Measurements from ENCODE around the gene HNRNPCL1.
"Not testable (repeated sequence)": the region's sequence is repeated elsewhere in the genome, so short reads cannot be mapped to it uniquely, and the experiment has no call there.

Gene HNRNPCL1

GRCh38 chr1:12848620-12849019 is at the start of gene HNRNPCL1:
Gene HNRNPCL1, minus strand, starts transcription at chr1:12848720. Its CDS starts 431 bp downstream, at chr1:12848289.
- DNase-seq (ENCODE audit: low read depth): not testable (repeated sequence)

- not testable (repeated sequence) for DNase-seq (ENCODE audit: low read depth)
These were observed 49.6 kb upstream of the HNRNPCL1 start, which contains the start of gene PRAMEF10 for GRCh38 chr1:12898170-12898569. Gene PRAMEF10, minus strand, starts transcription at chr1:12898270. Its CDS starts 2,423 bp downstream, at chr1:12895847.

GRCh38 chr1:12886101-12886500 is 37.6 kb upstream of the HNRNPCL1 start, which contains the start of gene PRAMEF4:
Gene PRAMEF4, minus strand, starts transcription at chr1:12886201. Its CDS starts 2,807 bp downstream, at chr1:12883394.
- DNase-seq (ENCODE audit: low read depth): not testable (repeated sequence)

GRCh38 chr1:12878453-12878852 is 29.9 kb upstream of the HNRNPCL1 start:
- DNase-seq (ENCODE audit: low read depth): not testable (repeated sequence)

- not testable (repeated sequence) for DNase-seq (ENCODE audit: low read depth)
These were observed 14.8 kb upstream of the HNRNPCL1 start for GRCh38 chr1:12863131-12863880.

GRCh38 chr1:12856786-12857185 is 8.3 kb upstream of the HNRNPCL1 start, which contains the start of gene PRAMEF2:
Gene PRAMEF2, plus strand, starts transcription at chr1:12857086. Its CDS starts 1,924 bp downstream, at chr1:12859010.
- DNase-seq (ENCODE audit: low read depth): not testable (repeated sequence)

GRCh38 chr1:12851779-12852178 is 3.3 kb upstream of the HNRNPCL1 start:
- DNase-seq (ENCODE audit: low read depth): no peak

- not testable (repeated sequence) for DNase-seq (ENCODE audit: low read depth)
These were observed 15.3 kb downstream of the HNRNPCL1 start for GRCh38 chr1:12833251-12833650.

- not testable (repeated sequence) for DNase-seq (ENCODE audit: low read depth)
These were observed 17.2 kb downstream of the HNRNPCL1 start, which contains the start of gene PRAMEF11 for GRCh38 chr1:12831310-12831709. Gene PRAMEF11, minus strand, starts transcription at chr1:12831410. Its CDS starts 2,621 bp downstream, at chr1:12828789.

- not testable (repeated sequence) for DNase-seq (ENCODE audit: low read depth)
These were observed 29.5 kb downstream of the HNRNPCL1 start for GRCh38 chr1:12819061-12819460.

- DNase-seq (ENCODE audit: low read depth): no peak
These were observed 37.1 kb downstream of the HNRNPCL1 start for GRCh38 chr1:12811409-12811784.

- no peak for DNase-seq (ENCODE audit: low read depth)
These were observed 37.7 kb downstream of the HNRNPCL1 start for GRCh38 chr1:12810691-12811408.

GRCh38 chr1:12809933-12810332 is 38.6 kb downstream of the HNRNPCL1 start:
- DNase-seq (ENCODE audit: low read depth): no peak

- DNase-seq (ENCODE audit: low read depth): no peak
These were observed 48.8 kb downstream of the HNRNPCL1 start for GRCh38 chr1:12799730-12800129.

GRCh38 chr1:12798911-12799310 is 49.6 kb downstream of the HNRNPCL1 start:
- no peak for DNase-seq (ENCODE audit: low read depth)
